Measurements from ENCODE around the gene AMPD2.

The AMPD2 gene

DNA sequence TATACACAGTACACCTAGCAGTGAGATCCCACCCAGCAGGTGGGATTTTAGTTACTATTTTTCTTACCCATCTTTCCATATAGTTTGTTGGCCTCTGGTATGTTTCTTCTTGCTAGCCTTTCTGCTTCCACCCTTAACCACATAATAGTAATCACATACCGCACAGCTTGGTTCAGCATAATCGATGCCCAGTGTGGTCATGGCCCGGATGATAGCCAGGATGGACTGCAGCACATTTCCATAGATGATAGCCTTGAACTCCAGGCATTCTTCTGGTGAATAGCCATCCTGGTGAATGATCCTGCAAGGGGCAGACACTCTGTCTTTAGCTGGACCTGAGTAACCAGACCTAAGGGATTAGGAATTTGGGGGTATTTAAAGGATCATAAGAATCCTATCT lies 9.8 kb upstream of the AMPD2 start:
- H3K9ac ChIP-seq (ENCODE audit: low read length): no peak overlapping the region
- no peaks in the 10 kb centered on the region for H3K79me2 ChIP-seq (ENCODE audit: control insufficient read depth, insufficient read depth, low read length, poor library complexity)
- no peak overlapping the region for H2AK5ac ChIP-seq (ENCODE audit: low read length)
- H4K12ac ChIP-seq (ENCODE audit: low read depth, low read length): no peak overlapping the region
- H3K4ac ChIP-seq (ENCODE audit: low read depth, low read length): no peak overlapping the region
- no peak overlapping the region for H3K4me3 ChIP-seq (ENCODE audit: low read depth, low read length)
- H3K27me3 ChIP-seq (ENCODE audit: insufficient read depth, low read length): no peaks in the 10 kb centered on the region
- H3K9me3 ChIP-seq (ENCODE audit: insufficient read depth, low read depth, low read length): no peaks in the 10 kb centered on the region
- peaks cover 2% of the 10 kb centered on the region for H3K79me1 ChIP-seq (ENCODE audit: low read length)
- no peak overlapping the region for H3K27ac ChIP-seq (ENCODE audit: low read depth, low read length)
- peaks cover 12 to 13% of the 10 kb centered on the region in 2 experiments for H3K4me1 ChIP-seq (ENCODE audit: control insufficient read depth in 1 of 2, insufficient read depth in 2 of 2, low read length in 2 of 2)
- no peak overlapping the region for H4K91ac ChIP-seq (ENCODE audit: low read depth, low read length)
- no peak overlapping the region for H4K8ac ChIP-seq (ENCODE audit: low read depth, low read length)
- H3K36me3 ChIP-seq (ENCODE audit: control insufficient read depth in 1 of 2, insufficient read depth in 2 of 2, low read length in 2 of 2): peaks cover 0 to 3% of the 10 kb centered on the region in 2 experiments
- WGBS (ENCODE audit: extremely low coverage, insufficient coverage, insufficient read length): no CpG with 5 or more reads among the region's 3 CpGs
- no peak overlapping the region for H3K18ac ChIP-seq (ENCODE audit: low read length)
- no peak overlapping the region for H3K14ac ChIP-seq (ENCODE audit: low read length)
- H3K4me2 ChIP-seq (ENCODE audit: low read length): no peak overlapping the region
- no peak overlapping the region for H2BK12ac ChIP-seq (ENCODE audit: low read length)
- H2AFZ ChIP-seq (ENCODE audit: insufficient read depth, low read length, poor library complexity): no peak overlapping the region
- DNase-seq: no peak
- H3K23ac ChIP-seq (ENCODE audit: low read length): no peak overlapping the region
- H2BK120ac ChIP-seq (ENCODE audit: insufficient read depth, low read length, poor library complexity): no peak overlapping the region
- H2BK5ac ChIP-seq (ENCODE audit: low read depth, low read length, poor library complexity): peak overlapping the region; percentile 2

- no peak overlapping the region for H2AK5ac ChIP-seq (ENCODE audit: low read length)
- peaks cover 0 to 2% of the 10 kb centered on the region in 2 experiments for H3K36me3 ChIP-seq (ENCODE audit: control insufficient read depth in 1 of 2, insufficient read depth in 2 of 2, low read length in 2 of 2)
- peak overlapping the region; percentile 38 for H2BK12ac ChIP-seq (ENCODE audit: low read length)
- peak overlapping the region; percentile 46 for H3K4me2 ChIP-seq (ENCODE audit: low read length)
- no peak overlapping the region for H3K4me3 ChIP-seq (ENCODE audit: low read depth, low read length)
- no peaks in the 10 kb centered on the region for H3K27me3 ChIP-seq (ENCODE audit: insufficient read depth, low read length)
- H3K79me2 ChIP-seq (ENCODE audit: control insufficient read depth, insufficient read depth, low read length, poor library complexity): no peaks in the 10 kb centered on the region
- H2AFZ ChIP-seq (ENCODE audit: insufficient read depth, low read length, poor library complexity): no peak overlapping the region
- H2BK5ac ChIP-seq (ENCODE audit: low read depth, low read length, poor library complexity): no peak overlapping the region
- no peaks in the 10 kb centered on the region for H3K9me3 ChIP-seq (ENCODE audit: insufficient read depth, low read depth, low read length)
- no peak overlapping the region for H3K4ac ChIP-seq (ENCODE audit: low read depth, low read length)
- H3K4me1 ChIP-seq (ENCODE audit: control insufficient read depth in 1 of 2, insufficient read depth in 2 of 2, low read length in 2 of 2): peaks cover 12 to 13% of the 10 kb centered on the region in 2 experiments
- H3K18ac ChIP-seq (ENCODE audit: low read length): no peak overlapping the region
- H4K8ac ChIP-seq (ENCODE audit: low read depth, low read length): no peak overlapping the region
- DNase-seq: peak in 1 of 2 donors; percentile 48
- WGBS (ENCODE audit: extremely low coverage, insufficient coverage, insufficient read length): no CpG with 5 or more reads among the region's 3 CpGs
- H3K27ac ChIP-seq (ENCODE audit: low read depth, low read length): peak overlapping the region; percentile 74
- peak overlapping the region; percentile 49 for H3K23ac ChIP-seq (ENCODE audit: low read length)
- no peak overlapping the region for H4K12ac ChIP-seq (ENCODE audit: low read depth, low read length)
- H3K79me1 ChIP-seq (ENCODE audit: low read length): peaks cover 2% of the 10 kb centered on the region
- no peak overlapping the region for H3K9ac ChIP-seq (ENCODE audit: low read length)
- peak overlapping the region; percentile 56 for H2BK120ac ChIP-seq (ENCODE audit: insufficient read depth, low read length, poor library complexity)
- H3K14ac ChIP-seq (ENCODE audit: low read length): peak overlapping the region; percentile 55
- H4K91ac ChIP-seq (ENCODE audit: low read depth, low read length): peak overlapping the region; percentile 23
Measured at GRCh38 chr1:109610609-109611307, 8.9 kb upstream of the AMPD2 start.

DNA sequence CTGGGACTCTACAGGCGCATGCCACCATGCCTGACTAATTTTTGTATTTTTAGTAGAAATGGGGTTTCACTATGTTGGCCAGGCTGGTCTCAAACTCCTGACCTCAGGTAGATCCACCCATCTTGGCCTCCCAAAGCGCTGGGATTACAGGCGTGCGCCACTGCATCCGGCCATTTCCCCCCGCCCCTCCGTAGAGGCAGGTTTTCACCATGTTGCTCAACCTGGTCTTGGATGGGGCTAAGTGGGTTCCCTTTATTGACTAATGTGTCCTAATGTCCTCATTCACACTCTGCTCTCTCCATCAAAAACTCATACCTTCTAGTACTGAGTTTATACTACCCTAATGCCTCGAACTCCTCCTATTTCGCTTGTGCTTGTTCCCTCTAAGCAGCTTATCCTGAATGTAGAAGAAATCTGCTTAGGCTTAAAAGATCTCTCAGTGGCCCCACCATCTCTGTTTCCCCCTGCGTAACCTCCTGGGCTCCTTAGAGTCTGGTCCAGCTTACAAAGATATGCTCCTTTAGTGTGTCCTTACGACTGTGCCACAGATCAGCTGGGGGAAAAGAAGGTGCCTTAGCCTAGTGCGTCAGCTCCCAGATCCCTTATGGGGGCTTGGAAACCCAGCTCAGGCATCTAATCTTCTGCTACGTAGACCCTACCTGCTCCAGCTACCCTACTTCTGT lies 8.2 kb upstream of the AMPD2 start:
- Histone ChIP-seq H3K14ac (ENCODE audit: low read length) (no peak overlapping the region), H3K79me1 (ENCODE audit: low read length) (peaks cover 2% of the 10 kb centered on the region), H3K36me3 (ENCODE audit: control insufficient read depth in 1 of 2, insufficient read depth in 2 of 2, low read length in 2 of 2) (no peaks in the 10 kb centered on the region), H3K4me3 (ENCODE audit: low read depth, low read length) (no peak overlapping the region), H4K91ac (ENCODE audit: low read depth, low read length) (peak overlapping the region; percentile 83), H3K4me1 (ENCODE audit: control insufficient read depth in 1 of 2, insufficient read depth in 2 of 2, low read length in 2 of 2) (peaks cover 12 to 13% of the 10 kb centered on the region in 2 experiments), H2BK5ac (ENCODE audit: low read depth, low read length, poor library complexity) (no peak overlapping the region), H2AFZ (ENCODE audit: insufficient read depth, low read length, poor library complexity) (peak overlapping the region; percentile 71), H2BK12ac (ENCODE audit: low read length) (peak overlapping the region; percentile 76), H3K4ac (ENCODE audit: low read depth, low read length) (no peak overlapping the region), H3K27me3 (ENCODE audit: insufficient read depth, low read length) (no peaks in the 10 kb centered on the region), H4K12ac (ENCODE audit: low read depth, low read length) (no peak overlapping the region), H3K23ac (ENCODE audit: low read length) (no peak overlapping the region), H3K4me2 (ENCODE audit: low read length) (no peak overlapping the region), H3K27ac (ENCODE audit: low read depth, low read length) (no peak overlapping the region), H3K9me3 (ENCODE audit: insufficient read depth, low read depth, low read length) (no peaks in the 10 kb centered on the region), H4K8ac (ENCODE audit: low read depth, low read length) (no peak overlapping the region), H3K79me2 (ENCODE audit: control insufficient read depth, insufficient read depth, low read length, poor library complexity) (no peaks in the 10 kb centered on the region), H2BK120ac (ENCODE audit: insufficient read depth, low read length, poor library complexity) (no peak overlapping the region), H3K18ac (ENCODE audit: low read length) (peak overlapping the region; percentile 86), H2AK5ac (ENCODE audit: low read length) (peak overlapping the region; percentile 26), H3K9ac (ENCODE audit: low read length) (no peak overlapping the region)
- no CpG with 5 or more reads among the region's 13 CpGs for WGBS (ENCODE audit: extremely low coverage, insufficient coverage, insufficient read length)
- DNase-seq: no peak

DNA sequence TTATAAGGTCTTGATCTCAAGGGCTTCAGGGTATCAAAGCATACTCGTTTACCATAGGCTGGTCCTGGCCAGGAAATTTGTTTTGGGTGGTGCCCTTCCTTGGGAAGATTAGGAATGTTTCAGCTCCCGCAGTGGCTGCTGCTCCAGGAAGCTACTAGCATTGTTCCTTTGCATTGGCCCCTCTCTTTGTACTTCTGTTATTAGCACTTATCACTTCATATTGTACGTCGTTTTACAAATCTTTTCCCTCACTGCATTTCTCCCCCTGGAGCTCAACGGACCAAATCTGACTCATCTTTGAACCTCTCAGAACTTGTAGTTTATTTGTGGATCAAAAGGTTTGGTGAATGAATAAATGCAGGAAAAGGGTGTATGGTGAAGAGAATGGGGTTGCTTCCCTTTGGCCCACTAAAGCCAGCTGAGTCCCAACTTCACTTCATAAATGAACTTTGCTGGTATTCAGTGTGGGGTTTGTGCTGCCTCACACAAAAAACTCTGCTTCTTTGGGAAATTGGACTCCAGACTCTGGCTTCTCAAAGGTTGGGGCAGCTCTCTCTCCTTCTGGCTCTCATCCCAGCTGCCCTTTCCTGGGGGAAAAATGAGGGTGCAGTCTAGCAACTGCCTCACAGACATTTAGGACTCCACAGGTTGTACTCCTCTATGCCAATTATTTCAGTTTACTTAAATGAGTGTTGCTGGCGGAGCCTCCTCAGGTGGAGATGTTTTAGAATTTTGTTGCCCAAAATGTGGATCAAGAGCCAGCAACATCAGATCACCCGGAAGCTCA lies 6.1 kb upstream of the AMPD2 start:
- no peak overlapping the region for H3K14ac ChIP-seq (ENCODE audit: low read length)
- H4K91ac ChIP-seq (ENCODE audit: low read depth, low read length): no peak overlapping the region
- no peak overlapping the region for H3K9ac ChIP-seq (ENCODE audit: low read length)
- no peak for DNase-seq
- WGBS (ENCODE audit: extremely low coverage, insufficient coverage, insufficient read length): no CpG with 5 or more reads among the region's 7 CpGs
- no peak overlapping the region for H4K8ac ChIP-seq (ENCODE audit: low read depth, low read length)
- H3K23ac ChIP-seq (ENCODE audit: low read length): no peak overlapping the region
- no peak overlapping the region for H2BK5ac ChIP-seq (ENCODE audit: low read depth, low read length, poor library complexity)
- no peak overlapping the region for H3K4me3 ChIP-seq (ENCODE audit: low read depth, low read length)
- H3K79me2 ChIP-seq (ENCODE audit: control insufficient read depth, insufficient read depth, low read length, poor library complexity): no peaks in the 10 kb centered on the region
- peaks cover 6% of the 10 kb centered on the region for H3K79me1 ChIP-seq (ENCODE audit: low read length)
- no peak overlapping the region for H3K4ac ChIP-seq (ENCODE audit: low read depth, low read length)
- H3K4me2 ChIP-seq (ENCODE audit: low read length): no peak overlapping the region
- H3K27me3 ChIP-seq (ENCODE audit: insufficient read depth, low read length): no peaks in the 10 kb centered on the region
- no peak overlapping the region for H2BK12ac ChIP-seq (ENCODE audit: low read length)
- H3K36me3 ChIP-seq (ENCODE audit: control insufficient read depth in 1 of 2, insufficient read depth in 2 of 2, low read length in 2 of 2): no peaks in the 10 kb centered on the region
- H2AFZ ChIP-seq (ENCODE audit: insufficient read depth, low read length, poor library complexity): no peak overlapping the region
- H3K9me3 ChIP-seq (ENCODE audit: insufficient read depth, low read depth, low read length): no peaks in the 10 kb centered on the region
- no peak overlapping the region for H3K27ac ChIP-seq (ENCODE audit: low read depth, low read length)
- H2BK120ac ChIP-seq (ENCODE audit: insufficient read depth, low read length, poor library complexity): no peak overlapping the region
- no peak overlapping the region for H4K12ac ChIP-seq (ENCODE audit: low read depth, low read length)
- peaks cover 20 to 21% of the 10 kb centered on the region in 2 experiments for H3K4me1 ChIP-seq (ENCODE audit: control insufficient read depth in 1 of 2, insufficient read depth in 2 of 2, low read length in 2 of 2)
- H3K18ac ChIP-seq (ENCODE audit: low read length): no peak overlapping the region
- no peak overlapping the region for H2AK5ac ChIP-seq (ENCODE audit: low read length)
